ENCODE results near the gene DLG2. TPM values are rescaled to one million over a fixed set of nuclear protein-coding genes. Genes with fewer than 3 reads are reported as not detected.

DLG2 gene
- polyA plus RNA-seq, 3 donors, result 0.24 to 0.39 TPM; not detected in 1

DNA sequence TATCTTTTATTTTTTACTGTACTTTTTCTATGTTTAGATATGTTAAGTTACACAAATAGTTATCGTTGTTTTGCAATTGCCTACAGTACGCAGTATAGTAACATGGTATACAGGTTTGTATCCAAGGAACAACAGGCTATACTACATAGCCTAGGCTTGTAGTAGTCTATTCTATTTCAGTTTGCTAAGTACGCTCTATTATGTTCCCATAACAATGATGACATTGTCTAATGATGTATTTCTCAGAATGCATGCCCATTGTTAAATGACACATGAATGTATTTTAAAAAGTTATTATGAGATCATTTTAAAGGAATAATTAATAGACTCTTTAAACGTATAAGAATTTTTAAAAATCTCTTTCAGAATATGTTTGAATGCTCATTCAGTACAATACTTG lies 1644.3 kb downstream of the DLG2 start:
- Histone ChIP-seq H3K36me3 (replicated peaks in 1 of 2; ENCODE audit: control insufficient read depth in 1 of 2, insufficient read depth in 2 of 2, low read length in 2 of 2) (no peaks in the 10 kb centered on the region), H3K9ac (ENCODE audit: insufficient read depth, low read length, poor library complexity, severe bottlenecking) (no peak overlapping the region), H3K4me3 (replicated peaks in 1 of 3; ENCODE audit: low read depth in 2 of 3, low read length in 3 of 3) (no peak overlapping the region), H3K27me3 (ENCODE audit: control insufficient read depth in 2 of 2, insufficient read depth in 2 of 2, low read length in 2 of 2) (no peaks in the 10 kb centered on the region), H3K27ac (ENCODE audit: low read depth in 1 of 2, low read length in 2 of 2) (no peak overlapping the region), H2AFZ (ENCODE audit: insufficient read depth, low read depth, low read length, poor library complexity, severe bottlenecking) (no peak overlapping the region), H3K4me1 (ENCODE audit: control insufficient read depth in 1 of 2, insufficient read depth in 2 of 2, low read length in 2 of 2) (no peaks in the 10 kb centered on the region), H3K79me2 (ENCODE audit: insufficient read depth, low read length) (no peaks in the 10 kb centered on the region), H3K9me3 (replicated peaks in 1 of 2; ENCODE audit: control insufficient read depth in 1 of 2, insufficient read depth in 1 of 2, low read length in 2 of 2) (no peaks in the 10 kb centered on the region), H3K4me2 (replicated peaks; ENCODE audit: extremely low read depth, low read length, poor library complexity, severe bottlenecking) (no peak overlapping the region), H4K20me1 (ENCODE audit: insufficient read depth, low read length) (no peaks in the 10 kb centered on the region)
- Mint-ChIP-seq H3K27ac (no peak overlapping the region), H3K27me3 (ENCODE audit: low read depth in 3 of 3) (no peaks in the 10 kb centered on the region), H3K9me3 (peaks cover 0 to 2% (median 1%) of the 10 kb centered on the region in 7 donors), H3K4me1 (no peaks in the 10 kb centered on the region), H3K4me3 (no peak overlapping the region), H3K36me3 (no peaks in the 10 kb centered on the region)
- TF ChIP-seq, protein P1, sequence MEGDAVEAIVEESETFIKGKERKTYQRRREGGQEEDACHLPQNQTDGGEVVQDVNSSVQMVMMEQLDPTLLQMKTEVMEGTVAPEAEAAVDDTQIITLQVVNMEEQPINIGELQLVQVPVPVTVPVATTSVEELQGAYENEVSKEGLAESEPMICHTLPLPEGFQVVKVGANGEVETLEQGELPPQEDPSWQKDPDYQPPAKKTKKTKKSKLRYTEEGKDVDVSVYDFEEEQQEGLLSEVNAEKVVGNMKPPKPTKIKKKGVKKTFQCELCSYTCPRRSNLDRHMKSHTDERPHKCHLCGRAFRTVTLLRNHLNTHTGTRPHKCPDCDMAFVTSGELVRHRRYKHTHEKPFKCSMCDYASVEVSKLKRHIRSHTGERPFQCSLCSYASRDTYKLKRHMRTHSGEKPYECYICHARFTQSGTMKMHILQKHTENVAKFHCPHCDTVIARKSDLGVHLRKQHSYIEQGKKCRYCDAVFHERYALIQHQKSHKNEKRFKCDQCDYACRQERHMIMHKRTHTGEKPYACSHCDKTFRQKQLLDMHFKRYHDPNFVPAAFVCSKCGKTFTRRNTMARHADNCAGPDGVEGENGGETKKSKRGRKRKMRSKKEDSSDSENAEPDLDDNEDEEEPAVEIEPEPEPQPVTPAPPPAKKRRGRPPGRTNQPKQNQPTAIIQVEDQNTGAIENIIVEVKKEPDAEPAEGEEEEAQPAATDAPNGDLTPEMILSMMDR (IDR thresholded peaks at IDR 0.05), result no peak
- intact Hi-C loops (cut with micrococcal nuclease), result no loop called here
- no peak for DNase-seq
- no CpG with 5 or more reads among the region's 4 CpGs for WGBS (ENCODE audit: insufficient coverage)

DNA sequence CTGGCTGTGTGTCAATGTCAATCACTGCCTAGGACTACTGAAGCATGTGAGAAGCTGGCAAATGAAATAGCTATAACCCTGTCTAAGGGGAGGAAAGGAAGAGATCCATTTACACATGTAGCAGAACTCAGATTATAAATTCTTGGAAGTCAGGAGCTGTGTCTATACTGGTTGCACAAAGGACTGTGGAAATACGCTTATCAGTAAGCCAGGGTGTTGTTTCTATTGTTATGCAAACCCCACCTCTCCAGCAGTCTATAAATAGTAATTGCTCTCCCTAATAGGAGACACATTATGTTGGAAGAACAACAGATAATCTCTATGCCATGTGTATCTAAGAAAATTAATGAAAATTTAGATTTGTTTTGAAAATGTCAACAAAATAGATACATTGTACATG lies 1647.6 kb downstream of the DLG2 start:
- Mint-ChIP-seq H3K27ac (no peak overlapping the region), H3K36me3 (no peaks in the 10 kb centered on the region), H3K9me3 (no peaks in the 10 kb centered on the region), H3K4me1 (no peaks in the 10 kb centered on the region), H3K4me3 (no peak overlapping the region), H3K27me3 (ENCODE audit: low read depth in 3 of 3) (no peaks in the 10 kb centered on the region)
- TF ChIP-seq, protein P1 (IDR thresholded peaks at IDR 0.05), result no peak
- DNase-seq, result no peak
- H4K20me1 ChIP-seq (ENCODE audit: insufficient read depth, low read length), result no peaks in the 10 kb centered on the region
- no peak overlapping the region for H3K9ac ChIP-seq (ENCODE audit: insufficient read depth, low read length, poor library complexity, severe bottlenecking)
- no peak overlapping the region for H3K4me2 ChIP-seq (replicated peaks; ENCODE audit: extremely low read depth, low read length, poor library complexity, severe bottlenecking)
- H3K27me3 ChIP-seq (ENCODE audit: control insufficient read depth in 2 of 2, insufficient read depth in 2 of 2, low read length in 2 of 2), result no peaks in the 10 kb centered on the region
- intact Hi-C loops (cut with micrococcal nuclease), result no loop called here
- H3K4me3 ChIP-seq (replicated peaks in 1 of 3; ENCODE audit: low read depth in 2 of 3, low read length in 3 of 3), result no peak overlapping the region
- H2AFZ ChIP-seq (ENCODE audit: insufficient read depth, low read depth, low read length, poor library complexity, severe bottlenecking), result no peak overlapping the region
- H3K79me2 ChIP-seq (ENCODE audit: insufficient read depth, low read length), result no peaks in the 10 kb centered on the region
- H3K36me3 ChIP-seq (replicated peaks in 1 of 2; ENCODE audit: control insufficient read depth in 1 of 2, insufficient read depth in 2 of 2, low read length in 2 of 2), result no peaks in the 10 kb centered on the region
- WGBS (ENCODE audit: insufficient coverage), result no CpG with 5 or more reads among the region's 1 CpG
- H3K27ac ChIP-seq (ENCODE audit: low read depth in 1 of 2, low read length in 2 of 2), result no peak overlapping the region
- no peaks in the 10 kb centered on the region for H3K9me3 ChIP-seq (replicated peaks in 1 of 2; ENCODE audit: control insufficient read depth in 1 of 2, insufficient read depth in 1 of 2, low read length in 2 of 2)
- no peaks in the 10 kb centered on the region for H3K4me1 ChIP-seq (ENCODE audit: control insufficient read depth in 1 of 2, insufficient read depth in 2 of 2, low read length in 2 of 2)

All from CD14-positive monocyte (primary cell).